Activated CD8-positive, alpha-beta memory T cell treated with anti-CD3 and anti-CD28 coated beads for 48 hours (primary cell): ENCODE measurements around the gene TRIP6.
A peak's percentile ranks its signal among the peaks of the same experiment; 100 is the strongest.

Source experiments
- DNase-seq, 3 experiments: peaks; one replicate each; pipeline ENCODE4 v3.0.0-alpha.2; 2020; ENCODE audit warnings: low read depth in 2 of 3, low spot score in 2 of 3

The TRIP6 gene

GRCh38 chr7:100873599-100874299 is 6.6 kb downstream of the TRIP6 start:
- no peak for DNase-seq

- no peak for DNase-seq
Observed at GRCh38 chr7:100874300-100874576, 7.1 kb downstream of the TRIP6 start.

- DNase-seq: peak; percentile 92 to 97 (median 93)
Observed at GRCh38 chr7:100874577-100875355, 7.6 kb downstream of the TRIP6 start, which contains the start of gene SRRT. TSS of gene SRRT (plus strand) at chr7:100875103. CDS start at chr7:100875591, 488 bp downstream.

DNA sequence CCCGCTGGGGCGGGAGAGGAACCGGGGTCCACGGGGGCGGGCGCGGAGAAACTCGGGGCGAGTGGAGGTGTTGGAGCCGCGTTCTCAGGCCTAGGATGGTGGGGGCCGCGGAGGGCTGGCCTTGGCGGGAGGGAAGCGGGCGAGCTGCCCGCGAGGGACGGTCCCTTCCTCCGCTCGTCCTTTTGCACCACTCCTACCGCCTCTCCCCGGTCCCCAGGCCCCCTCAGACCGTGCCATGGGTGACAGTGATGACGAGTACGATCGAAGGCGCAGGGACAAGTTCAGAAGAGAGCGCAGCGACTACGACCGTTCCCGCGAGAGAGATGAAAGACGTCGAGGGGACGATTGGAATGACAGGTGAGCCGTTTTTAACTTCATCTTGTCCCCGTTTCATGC is 8.2 kb downstream of the TRIP6 start:
- DNase-seq: no peak

- no peak for DNase-seq
Observed at GRCh38 chr7:100878013-100878412, 10.8 kb downstream of the TRIP6 start.

DNA sequence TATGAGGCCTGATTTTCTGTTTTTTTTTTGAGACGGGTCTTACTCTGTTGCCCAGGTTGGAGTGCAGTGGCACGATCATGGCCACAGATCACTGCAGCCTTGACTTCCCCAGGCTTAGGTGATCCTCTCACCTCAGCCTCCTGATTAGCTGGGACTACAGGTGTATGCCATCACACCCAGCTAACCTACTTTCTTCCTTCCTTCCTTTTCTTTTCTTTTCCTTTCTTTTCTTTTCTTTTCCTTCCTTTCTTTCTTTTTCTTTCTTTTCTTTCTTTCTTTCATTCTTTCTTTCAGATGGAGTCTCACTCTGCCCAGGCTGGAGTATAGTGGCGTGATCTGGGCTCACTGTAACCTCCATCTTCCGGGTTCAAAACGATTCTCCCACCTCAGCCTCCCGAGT is 11.5 kb downstream of the TRIP6 start:
- no peak for DNase-seq

GRCh38 chr7:100879685-100880261 is 12.6 kb downstream of the TRIP6 start:
- DNase-seq: no peak

- no peak for DNase-seq
Observed at GRCh38 chr7:100880645-100881044, 13.5 kb downstream of the TRIP6 start.

GRCh38 chr7:100881136-100881535 is 13.9 kb downstream of the TRIP6 start:
- no peak for DNase-seq

DNA sequence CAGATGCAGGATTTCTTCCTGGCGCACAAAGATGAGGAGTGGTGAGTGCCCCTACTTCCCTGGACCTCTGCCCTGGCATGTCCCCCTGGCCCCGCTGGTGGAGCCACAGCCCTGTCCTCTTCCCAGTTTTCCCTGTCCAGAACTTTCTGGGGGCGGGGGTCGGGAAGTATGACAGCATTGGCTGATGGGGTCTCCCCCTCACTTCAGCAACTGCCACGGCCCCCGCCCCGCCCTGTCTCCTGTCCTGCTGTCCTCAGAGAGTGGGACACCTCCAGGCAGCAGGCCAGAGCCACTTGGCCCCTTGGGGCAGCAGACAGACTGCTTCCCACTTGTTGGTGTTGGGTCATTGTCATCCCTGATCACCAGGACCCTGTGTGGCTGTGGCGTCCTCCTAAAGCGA is 15.0 kb downstream of the TRIP6 start:
- no peak for DNase-seq

DNA sequence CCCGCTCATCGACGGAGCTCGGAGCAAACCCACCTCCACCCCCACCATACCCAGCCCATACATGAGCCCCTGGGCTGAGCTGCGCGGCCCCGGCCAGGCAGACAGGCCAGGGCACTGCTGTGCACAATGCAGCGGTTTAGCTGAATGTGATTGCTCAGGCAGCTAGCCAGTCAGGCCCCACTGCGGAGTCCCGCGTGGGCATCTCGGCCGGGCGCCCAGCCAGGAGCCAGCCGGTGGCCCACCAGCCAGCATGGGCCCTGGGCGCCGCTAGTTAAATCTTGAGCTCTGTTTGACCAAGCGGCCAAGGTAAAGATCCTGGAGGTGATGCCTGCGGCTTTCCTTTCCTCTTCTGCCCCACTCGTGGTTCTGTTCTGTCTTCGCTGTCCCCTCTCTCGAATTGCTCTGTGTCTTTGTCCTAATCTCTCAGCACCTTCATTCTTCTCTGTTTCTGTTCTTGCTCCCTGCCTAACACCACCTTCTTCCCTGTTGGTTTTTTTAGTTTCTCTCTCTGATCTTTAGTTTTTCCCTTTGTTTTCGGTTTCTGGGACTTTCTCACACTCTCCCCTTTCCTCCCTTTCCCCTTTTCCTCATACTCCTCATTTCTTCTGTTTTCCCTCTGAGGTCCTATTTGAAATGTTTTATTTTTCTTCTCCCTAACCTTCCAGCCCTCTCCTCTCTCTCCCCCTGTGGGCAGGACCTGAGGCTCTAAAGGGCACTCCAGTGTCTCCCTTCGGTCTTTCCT is 15.8 kb downstream of the TRIP6 start:
- DNase-seq: no peak

- no peak for DNase-seq
Observed at GRCh38 chr7:100884736-100885439, 17.7 kb downstream of the TRIP6 start.

DNA sequence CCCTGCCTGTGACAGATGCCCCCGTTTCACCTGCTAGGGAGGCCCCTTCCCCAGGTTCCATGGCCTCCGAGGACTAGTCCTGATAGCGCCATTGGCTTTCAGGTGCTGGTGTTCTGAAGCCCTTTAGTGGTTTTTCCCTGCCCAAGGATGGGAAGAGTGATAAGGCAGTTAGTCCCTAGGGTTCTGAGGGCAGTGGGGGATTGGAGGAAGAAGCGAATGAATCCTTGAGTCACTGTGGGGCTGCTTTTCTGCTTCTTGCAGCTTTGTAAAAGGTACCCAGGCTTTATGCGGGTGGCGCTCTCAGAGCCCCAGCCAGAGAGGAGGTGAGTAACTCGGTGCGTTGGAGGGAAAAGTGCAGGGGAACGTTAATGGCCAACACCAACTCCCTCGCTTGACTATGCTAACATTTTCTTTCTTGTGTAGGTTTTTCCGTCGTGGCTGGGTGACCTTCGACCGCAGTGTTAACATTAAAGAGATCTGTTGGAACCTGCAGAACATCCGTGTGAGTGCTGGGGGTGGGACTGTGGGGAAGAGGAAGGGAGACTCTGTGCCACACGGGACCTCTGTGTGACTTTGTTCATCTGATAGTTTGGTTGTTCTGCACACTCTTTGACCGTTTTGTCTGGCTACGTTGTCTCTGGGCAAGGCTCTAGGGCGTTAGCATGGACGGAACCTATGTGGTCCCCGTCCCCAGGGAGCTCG is 18.4 kb downstream of the TRIP6 start:
- no peak for DNase-seq

GRCh38 chr7:100886142-100886935 is 19.2 kb downstream of the TRIP6 start:
- no peak for DNase-seq

DNA sequence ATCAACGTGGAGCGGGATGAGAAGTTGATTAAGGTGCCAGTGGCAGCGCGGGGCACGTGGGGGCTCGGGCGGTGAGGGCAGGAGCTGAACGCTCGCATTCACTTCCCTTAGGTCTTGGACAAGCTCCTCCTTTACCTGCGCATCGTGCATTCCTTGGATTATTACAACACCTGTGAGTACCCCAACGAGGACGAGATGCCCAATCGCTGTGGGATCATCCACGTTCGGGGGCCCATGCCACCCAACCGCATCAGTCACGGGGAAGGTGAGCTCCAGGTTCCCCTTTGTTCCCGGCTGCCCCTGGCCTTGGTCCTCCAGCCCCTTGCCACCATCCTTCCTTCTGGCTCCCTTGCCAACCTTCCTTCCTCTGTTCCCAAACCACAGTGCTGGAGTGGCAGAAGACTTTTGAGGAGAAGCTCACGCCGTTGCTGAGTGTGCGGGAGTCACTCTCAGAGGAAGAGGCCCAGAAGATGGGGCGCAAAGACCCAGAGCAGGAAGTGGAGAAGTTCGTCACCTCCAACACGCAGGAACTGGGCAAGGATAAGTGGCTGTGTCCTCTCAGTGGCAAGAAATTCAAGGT is 19.8 kb downstream of the TRIP6 start:
- DNase-seq: no peak

- DNase-seq: no peak
Observed at GRCh38 chr7:100887516-100888290, 20.5 kb downstream of the TRIP6 start.

DNA sequence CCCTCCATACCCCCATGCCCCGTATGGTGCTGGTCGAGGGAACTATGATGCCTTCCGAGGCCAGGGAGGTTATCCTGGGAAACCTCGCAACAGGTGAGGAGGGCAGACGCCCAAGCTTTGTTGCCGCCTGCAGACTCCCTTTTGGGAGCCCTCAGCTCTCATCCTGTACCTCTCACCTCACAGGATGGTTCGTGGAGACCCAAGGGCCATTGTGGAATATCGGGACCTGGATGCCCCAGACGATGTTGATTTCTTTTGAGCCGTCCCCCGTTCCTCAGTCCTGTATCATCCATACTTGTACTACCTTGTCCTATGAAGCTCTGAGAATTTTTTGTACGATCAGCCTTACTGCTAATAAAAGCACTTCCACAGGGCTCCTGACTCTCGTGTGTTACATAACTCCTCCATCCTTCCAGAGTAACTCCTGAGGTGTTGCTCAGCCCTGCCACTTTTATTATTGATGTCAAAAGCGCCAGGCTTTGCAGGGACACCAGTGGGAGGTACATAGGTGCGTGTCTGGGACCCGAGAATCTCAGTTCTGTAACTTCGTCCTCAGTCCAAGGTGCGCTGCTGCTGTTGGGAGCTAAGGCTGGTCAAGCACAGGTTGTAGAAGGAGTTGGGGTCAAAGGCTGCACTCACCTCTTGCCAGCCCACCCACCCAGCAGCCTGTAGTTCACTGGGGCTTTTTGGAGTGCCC is 21.3 kb downstream of the TRIP6 start:
- DNase-seq: no peak
